ENCODE results near the gene ZNF846.
"Not testable (repeated sequence)": the region's sequence is repeated elsewhere in the genome, so short reads cannot be mapped to it uniquely, and the experiment has no call there.

Gene ZNF846

DNA sequence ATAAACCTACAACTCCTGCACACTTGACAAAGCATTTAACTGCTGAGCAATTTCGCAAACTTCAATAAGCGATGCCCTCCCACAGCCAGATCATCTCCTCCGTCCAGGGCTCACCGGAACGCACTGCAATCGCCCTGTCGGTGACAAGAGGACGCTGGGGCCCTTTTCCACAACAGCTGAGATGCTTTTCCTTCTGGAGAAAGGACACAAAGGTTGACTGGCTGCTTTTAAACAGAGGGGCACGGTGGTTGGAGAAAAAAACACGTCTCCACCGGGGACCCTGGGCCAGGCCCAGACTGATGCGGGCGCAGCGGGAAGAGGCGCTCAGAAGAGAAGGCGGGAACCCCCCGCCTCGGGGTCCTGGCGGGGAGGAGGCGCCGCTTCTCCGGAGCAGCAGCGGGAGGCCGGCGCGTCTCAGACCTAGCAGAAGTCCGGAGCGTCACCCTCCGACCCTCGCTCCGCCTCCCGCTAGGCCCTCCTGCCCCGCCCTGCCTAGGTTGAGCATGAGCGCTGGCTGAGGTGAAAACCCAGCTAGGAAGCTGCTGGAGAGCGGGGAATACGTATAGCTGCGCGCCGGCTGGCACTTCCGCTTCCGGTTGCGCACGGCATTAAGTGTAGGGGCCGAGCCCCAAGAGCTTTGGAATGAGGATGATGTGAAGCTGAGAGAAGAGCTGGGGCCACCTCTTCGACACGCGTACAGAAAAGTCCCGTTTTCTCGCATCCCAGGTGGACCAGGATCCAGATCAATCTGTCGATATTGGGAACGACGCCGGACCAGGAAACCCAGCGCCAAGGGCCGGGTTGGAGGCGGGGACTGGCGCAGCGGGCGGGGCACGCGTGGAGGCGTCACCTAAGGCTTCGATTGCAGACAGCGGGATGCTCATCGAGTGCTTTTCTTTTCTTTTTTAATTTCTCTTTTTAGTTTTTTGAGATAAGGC is at the start of gene ZNF846:
ZNF846 (minus strand) TSS at position 564 of the 938 bp plus-strand sequence. CDS start 3,788 bp downstream, outside the sequence.
- DNase-seq, result peak; percentile 97 to 98

DNA sequence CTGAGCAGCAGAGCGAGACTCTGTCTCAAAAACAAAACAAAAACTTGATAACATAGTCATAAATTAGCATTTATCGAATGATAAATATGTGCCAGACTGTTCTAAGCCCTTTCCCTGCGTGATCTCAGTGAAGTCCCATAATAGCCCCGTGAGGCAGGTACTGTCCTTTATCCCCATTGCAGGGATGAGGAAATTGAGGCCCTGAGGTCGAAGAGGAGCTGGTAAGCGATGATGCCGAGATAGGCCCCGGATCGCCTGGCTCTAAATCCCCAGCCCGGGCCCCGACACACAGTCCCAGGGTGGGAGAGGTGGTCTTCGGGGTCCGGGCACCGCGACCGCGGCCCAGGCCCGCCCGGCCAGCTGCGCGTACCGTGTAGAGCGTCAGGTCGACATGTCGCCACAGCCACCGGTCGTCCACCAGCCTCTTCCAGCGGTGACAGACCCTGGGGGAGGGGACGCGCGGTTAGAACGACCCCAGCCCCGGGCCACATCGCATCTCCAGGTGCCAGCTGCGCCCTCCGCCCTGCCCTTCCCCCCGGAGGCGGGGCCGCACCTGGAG is 49.7 kb upstream of the ZNF846 start:
- no peak for DNase-seq

GRCh38 chr19:9811139-9811538 is 42.6 kb upstream of the ZNF846 start:
- no peak for DNase-seq

DNA sequence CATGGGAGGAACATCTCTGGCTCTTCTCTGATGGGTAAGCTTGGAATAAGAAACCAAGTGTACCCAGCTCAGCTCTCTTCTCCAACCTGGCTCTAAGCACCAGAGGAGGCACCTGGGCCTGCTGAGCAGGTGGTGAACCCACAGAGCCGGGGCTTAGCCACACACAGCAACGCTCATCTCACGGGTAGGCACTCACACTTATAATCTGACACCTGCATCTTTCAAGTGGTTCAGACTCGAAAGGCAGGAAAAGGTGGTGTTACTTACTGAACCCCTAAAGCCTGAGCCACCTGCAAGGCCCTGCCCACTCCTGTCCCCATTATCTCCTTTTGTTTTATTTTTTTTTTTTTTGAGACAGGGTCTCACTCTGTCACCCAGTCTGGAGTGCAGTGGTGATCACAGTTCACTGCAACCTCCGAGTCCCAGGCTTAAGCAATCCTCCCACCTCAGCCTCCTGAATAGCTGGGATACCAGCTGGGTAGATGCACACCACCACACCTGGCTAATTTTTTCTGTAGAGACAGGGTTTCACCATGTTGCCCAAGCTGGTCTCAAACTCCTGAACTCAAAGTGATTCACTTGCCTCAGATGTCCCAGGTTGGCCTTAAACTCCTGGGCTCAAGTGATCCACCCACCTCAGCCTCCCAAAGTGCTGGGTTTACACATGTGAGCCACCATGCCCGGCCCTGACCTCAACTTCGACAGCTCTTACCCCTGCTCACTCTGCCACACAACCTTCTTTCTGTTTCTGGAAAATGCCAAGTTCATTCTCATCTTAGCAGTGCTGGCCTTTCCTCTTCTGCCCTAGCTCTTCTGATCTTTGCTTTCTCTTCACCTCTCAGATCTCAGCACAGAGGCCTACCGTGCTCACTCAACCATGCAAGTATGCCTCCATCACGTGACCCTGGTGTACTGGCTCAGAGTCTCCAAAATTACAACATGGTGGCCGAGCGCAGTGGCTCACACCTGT is 40.6 kb upstream of the ZNF846 start:
- DNase-seq, result no peak

DNA sequence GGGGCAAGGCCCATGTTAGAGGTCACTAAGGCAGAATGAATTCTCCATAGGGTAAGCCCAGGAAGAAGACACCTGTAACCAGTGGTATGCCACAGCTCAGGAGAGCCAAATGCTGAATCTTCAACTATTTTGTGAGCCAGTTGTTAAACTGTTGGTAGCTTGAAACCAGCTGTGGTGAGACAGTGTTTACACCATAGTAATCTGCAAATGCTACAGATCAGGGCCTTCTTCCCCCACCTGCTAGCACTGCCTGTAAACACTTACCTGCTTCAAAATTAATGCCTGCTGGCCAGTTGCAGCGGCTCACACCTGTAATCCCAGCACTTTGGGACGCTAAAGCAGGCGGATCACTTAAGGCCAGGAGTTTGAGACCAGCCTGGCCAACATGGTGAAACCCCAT is 38.3 kb upstream of the ZNF846 start:
- no peak for DNase-seq

- no peak for DNase-seq
These were observed 33.4 kb upstream of the ZNF846 start for GRCh38 chr19:9801976-9802375.

DNA sequence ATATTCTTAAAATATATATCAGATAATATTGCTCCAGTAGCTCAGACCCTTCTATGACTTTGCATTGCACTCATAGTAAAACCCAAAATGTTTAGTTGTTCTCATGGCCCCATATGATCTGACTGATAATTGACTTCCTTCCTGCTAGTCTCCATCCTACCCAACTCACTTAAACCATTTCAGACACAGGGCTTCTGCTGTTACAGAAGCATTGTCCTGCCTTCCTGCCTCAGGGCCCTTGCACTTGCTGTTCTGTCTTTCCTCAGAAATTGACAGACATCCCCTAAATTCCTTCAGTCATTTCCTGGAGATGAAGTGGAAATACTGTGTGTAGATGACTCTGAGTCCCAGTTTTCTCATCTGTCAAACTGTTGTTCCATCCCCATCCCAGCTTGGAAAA is 30.6 kb upstream of the ZNF846 start:
- DNase-seq, result no peak

GRCh38 chr19:9797871-9798270 is 29.3 kb upstream of the ZNF846 start:
- DNase-seq, result no peak

- DNase-seq, result peak; percentile 82 to 91
These were observed 27.7 kb upstream of the ZNF846 start for GRCh38 chr19:9796113-9796773.

DNA sequence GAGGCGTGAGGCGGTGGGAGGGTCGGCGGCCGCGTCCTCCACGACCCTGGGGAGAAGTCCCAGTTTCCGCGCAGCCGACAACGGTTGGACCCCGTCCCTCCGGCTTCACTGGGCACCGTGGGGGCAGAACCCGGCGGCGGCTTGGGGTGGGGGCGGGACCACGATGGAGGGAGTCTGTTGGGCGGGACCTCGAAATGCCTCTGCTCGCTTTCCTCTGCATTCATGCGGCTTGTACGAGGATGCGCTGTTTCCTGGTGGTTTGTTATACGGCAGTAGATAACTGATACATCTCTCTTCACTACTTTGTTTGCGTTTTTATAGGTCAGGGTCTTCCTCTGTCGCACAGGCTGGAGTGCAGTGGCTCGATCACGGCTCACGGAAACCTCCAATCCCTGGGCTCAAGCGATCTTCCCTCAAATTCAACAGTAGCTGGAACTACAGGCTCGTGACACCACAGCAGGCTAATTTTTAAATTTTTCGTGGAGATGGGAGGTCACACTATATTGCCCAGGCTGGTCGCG is 24.6 kb upstream of the ZNF846 start:
- DNase-seq, result peak in 1 of 2 experiments; percentile 41

GRCh38 chr19:9792206-9793070 is 23.9 kb upstream of the ZNF846 start:
- DNase-seq, result peak; percentile 76 to 92

- DNase-seq, result peak; percentile 91 to 92
These were observed 23.1 kb upstream of the ZNF846 start for GRCh38 chr19:9791552-9792205.

- not testable (repeated sequence) for DNase-seq
These were observed 22.5 kb upstream of the ZNF846 start for GRCh38 chr19:9791073-9791367.

DNA sequence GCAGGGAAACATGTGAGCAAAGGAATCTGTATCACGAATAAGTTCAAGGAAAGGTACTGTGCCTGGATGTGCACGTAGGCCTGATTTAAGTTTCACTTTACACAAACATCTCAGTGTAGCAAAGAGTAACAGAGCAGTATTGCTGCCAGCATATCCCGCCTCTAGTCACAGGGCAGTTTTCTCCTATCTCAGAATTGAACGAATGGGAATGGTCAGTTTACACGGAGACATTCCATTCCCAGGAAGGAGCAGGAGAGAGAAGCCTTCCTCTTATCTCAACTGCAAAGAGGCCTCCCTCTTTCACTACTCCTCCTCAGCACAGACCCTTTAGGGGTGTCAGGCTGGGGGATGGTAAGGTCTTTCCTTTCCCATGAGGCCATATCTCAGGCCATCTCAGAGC is 21.0 kb upstream of the ZNF846 start:
- not testable (repeated sequence) for DNase-seq

GRCh38 chr19:9789066-9789465 is 20.5 kb upstream of the ZNF846 start:
- DNase-seq, result no peak

DNA sequence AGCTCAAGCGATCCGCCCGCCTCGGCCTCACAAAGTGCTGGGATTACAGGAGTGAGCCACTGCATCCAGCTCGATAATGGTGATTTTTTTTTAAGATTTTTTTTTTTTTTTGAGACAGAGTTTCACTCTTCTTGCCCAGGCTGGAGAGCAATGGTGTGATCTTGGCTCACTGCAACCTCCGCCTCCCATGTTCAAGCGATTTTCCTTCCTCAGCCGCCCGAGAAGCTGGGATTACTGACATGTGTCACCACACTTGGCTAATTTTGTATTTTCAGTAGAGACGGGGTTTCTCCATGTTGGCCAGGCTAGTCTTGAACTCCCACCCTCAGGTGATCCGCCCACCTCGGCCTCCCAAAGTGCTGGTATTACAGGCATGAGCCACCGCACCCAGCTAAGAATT is 20.1 kb upstream of the ZNF846 start:
- DNase-seq, result not testable (repeated sequence)

- DNase-seq, result no peak
These were observed 18.3 kb upstream of the ZNF846 start for GRCh38 chr19:9786819-9787218.

GRCh38 chr19:9786342-9786741 is 17.8 kb upstream of the ZNF846 start:
- DNase-seq, result no peak

- DNase-seq, result peak; percentile 94 to 99
These were observed 17.1 kb upstream of the ZNF846 start for GRCh38 chr19:9785367-9786331.

GRCh38 chr19:9784163-9784496 is 15.6 kb upstream of the ZNF846 start:
- DNase-seq, result not testable (repeated sequence)
